IMR-90 (cell line): ENCODE data around the gene ECM1. TPM values are rescaled to one million over a fixed set of nuclear protein-coding genes. Genes with fewer than 3 reads are reported as not detected.

Experiments
- ATAC-seq: fragments of 200-7000 bp; cut with Tn5 transposase; 2 replicates; pipeline ENCODE4 v1.9.1; 2020; ENCODE audit warnings: low read depth, mild to moderate bottlenecking, moderate library complexity
- BruUV-seq: library from RNA; stranded (reverse); fragments of 400-500 nt; replicated peaks from 2 replicates; lab custom pipeline; 2021; lab: Mats Ljungman, UMichigan
- CTCF ChIA-PET: fragments of 300-600 bp; formaldehyde crosslinking; extraction: SDS; loops from one replicate; lab custom pipeline; 2021; ENCODE audit warnings: antibody characterized with exemption; lab: Yijun Ruan, JAX
- POLR2A ChIA-PET: fragments of 300-600 bp; sonication (Branson Sonifier 250); formaldehyde crosslinking; loops from one replicate; lab custom pipeline; 2022; ENCODE audit warnings: antibody characterized with exemption; ENCODE audit not compliant: unreplicated experiment; lab: Charles Lee
- DNase-seq: peaks from one replicate; pipeline ENCODE4 v3.0.0; 2013
- H2AFZ ChIP-seq: replicated peaks from 2 replicates; pipeline ENCODE3; 2013; ENCODE audit warnings: low read length, mild to moderate bottlenecking; ENCODE audit not compliant: poor library complexity
- H2AK5ac ChIP-seq: 2 replicates; pipeline ENCODE4 v1.6.1; 2013; ENCODE audit warnings: low read depth, low read length, inconsistent platforms
- H2AK9ac ChIP-seq: replicated peaks from 2 replicates; pipeline ENCODE3; 2013; ENCODE audit warnings: mild to moderate bottlenecking, low read depth, low read length, moderate library complexity; ENCODE audit not compliant: poor library complexity
- H2BK120ac ChIP-seq: 2 replicates; pipeline ENCODE4 v1.6.1; 2013; ENCODE audit warnings: low read depth, low read length, inconsistent platforms
- H2BK15ac ChIP-seq: 3 replicates; pipeline ENCODE4 v1.6.1; 2013; ENCODE audit warnings: low read depth, low read length, inconsistent platforms
- H2BK20ac ChIP-seq: 2 replicates; pipeline ENCODE4 v1.6.1; 2013; ENCODE audit warnings: low read depth, mild to moderate bottlenecking, inconsistent platforms, low read length, moderate library complexity
- H2BK5ac ChIP-seq: 2 replicates; pipeline ENCODE4 v1.6.1; 2013; ENCODE audit warnings: mild to moderate bottlenecking, low read depth, low read length, inconsistent platforms; ENCODE audit not compliant: poor library complexity, severe bottlenecking
- H3K14ac ChIP-seq: replicated peaks from 2 replicates; pipeline ENCODE4 v1.6.1; 2013; ENCODE audit warnings: low read depth, low read length, inconsistent platforms
- H3K18ac ChIP-seq: 2 replicates; pipeline ENCODE4 v1.6.1; 2013; ENCODE audit warnings: low read depth, low read length, control low read depth
- H3K23ac ChIP-seq: 2 replicates; pipeline ENCODE4 v1.6.1; 2013; ENCODE audit warnings: low read depth, low read length, inconsistent platforms
- H3K27ac ChIP-seq: 2 replicates; pipeline ENCODE4 v1.5.1; 2013; ENCODE audit warnings: mild to moderate bottlenecking, control low read depth, low read length; ENCODE audit not compliant: insufficient read depth
- H3K27me3 ChIP-seq: 2 replicates; pipeline ENCODE4 v1.6.1; 2013; ENCODE audit warnings: low read length; ENCODE audit not compliant: control insufficient read depth, insufficient read depth
- H3K36me3 ChIP-seq: 2 replicates; pipeline ENCODE4 v1.6.1; 2013; ENCODE audit warnings: low read length, mixed read lengths; ENCODE audit not compliant: control insufficient read depth, insufficient read depth
- H3K4ac ChIP-seq: 2 replicates; pipeline ENCODE4 v1.6.1; 2013; ENCODE audit warnings: low read depth, low read length, inconsistent platforms
- H3K4me1 ChIP-seq: 2 replicates; pipeline ENCODE4 v1.6.1; 2013; ENCODE audit warnings: low read length, mixed read lengths; ENCODE audit not compliant: control insufficient read depth, insufficient read depth
- H3K4me2 ChIP-seq: 2 replicates; pipeline ENCODE4 v1.6.1; 2013; ENCODE audit warnings: low read depth, mild to moderate bottlenecking, control low read depth, low read length, moderate library complexity
- H3K4me3 ChIP-seq: 2 replicates; pipeline ENCODE4 v1.5.1; 2013; ENCODE audit warnings: low read depth, mild to moderate bottlenecking, control low read depth, low read length, moderate library complexity; ENCODE audit not compliant: insufficient read depth
- H3K56ac ChIP-seq: 2 replicates; pipeline ENCODE4 v1.6.1; 2013; ENCODE audit warnings: low read length, inconsistent platforms; ENCODE audit not compliant: insufficient read depth; ENCODE audit errors: extremely low read depth
- H3K79me1 ChIP-seq, 2 experiments: 2 replicates each; pipeline ENCODE4 v1.6.1; 2013; ENCODE audit warnings: low read length in 2 of 2, inconsistent platforms in 1 of 2, low read depth in 1 of 2
- H3K9ac ChIP-seq: 2 replicates; pipeline ENCODE4 v1.6.1; 2013; ENCODE audit warnings: low read depth, low read length, control low read depth
- H3K9me1 ChIP-seq: 2 replicates; pipeline ENCODE4 v1.6.1; 2013; ENCODE audit warnings: low read length, inconsistent platforms; ENCODE audit not compliant: insufficient read depth
- H3K9me3 ChIP-seq: 2 replicates; pipeline ENCODE4 v1.6.1; 2013; ENCODE audit warnings: low read length; ENCODE audit not compliant: control insufficient read depth, insufficient read depth
- H4K20me1 ChIP-seq: 2 replicates; pipeline ENCODE4 v1.6.1; 2013; ENCODE audit warnings: low read length, inconsistent platforms; ENCODE audit not compliant: insufficient read depth
- H4K5ac ChIP-seq: 2 replicates; pipeline ENCODE4 v1.6.1; 2013; ENCODE audit warnings: mild to moderate bottlenecking, low read depth, low read length, control low read depth
- H4K8ac ChIP-seq, 2 experiments: 2 replicates each; pipeline ENCODE4 v1.6.1; 2013; ENCODE audit warnings: low read depth in 2 of 2, low read length in 2 of 2, control low read depth in 1 of 2, inconsistent platforms in 1 of 2
- H4K91ac ChIP-seq: 2 replicates; pipeline ENCODE4 v1.6.1; 2013; ENCODE audit warnings: low read depth, low read length, inconsistent platforms; ENCODE audit not compliant: insufficient read depth
- BHLHE40 ChIP-seq: fragments of 150-350 bp; IDR thresholded peaks from 2 replicates; pipeline ENCODE4 v1.6.1; 2016; ENCODE audit warnings: mild to moderate bottlenecking, low read depth, low read length
- CEBPB ChIP-seq: IDR thresholded peaks from 2 replicates; pipeline ENCODE4 v1.6.1; 2012; ENCODE audit warnings: low read depth, low read length, improper control_type of control experiment
- CHD1 ChIP-seq: IDR thresholded peaks from 2 replicates; pipeline ENCODE4 v1.6.1; 2012; ENCODE audit warnings: low read depth, low read length, improper control_type of control experiment
- FOS ChIP-seq: fragments of 150-350 bp; IDR thresholded peaks from 2 replicates; pipeline ENCODE4 v1.6.1; 2016; ENCODE audit warnings: low read depth, low read length
- MAFK ChIP-seq: IDR thresholded peaks from 2 replicates; pipeline ENCODE4 v1.6.1; 2012; ENCODE audit warnings: low read depth, low read length, improper control_type of control experiment
- MAZ ChIP-seq: IDR thresholded peaks from 2 replicates; pipeline ENCODE4 v1.6.1; 2012; ENCODE audit warnings: low read depth, mild to moderate bottlenecking, low read length, improper control_type of control experiment, moderate library complexity, borderline replicate concordance
- MXI1 ChIP-seq: IDR thresholded peaks from 2 replicates; pipeline ENCODE4 v1.6.1; 2012; ENCODE audit warnings: low read depth, mild to moderate bottlenecking, low read length, moderate library complexity, borderline replicate concordance
- NFE2L2 ChIP-seq: fragments of 150-350 bp; IDR thresholded peaks from 2 replicates; pipeline ENCODE4 v1.6.1; 2016; ENCODE audit warnings: low read depth, mild to moderate bottlenecking, low read length
- POLR2A ChIP-seq: IDR thresholded peaks from 2 replicates; pipeline ENCODE4 v1.6.1; 2012; ENCODE audit warnings: mild to moderate bottlenecking, low read depth, low read length
- RAD21 ChIP-seq: IDR thresholded peaks from 2 replicates; pipeline ENCODE4 v1.6.1; 2012; ENCODE audit warnings: low read length, improper control_type of control experiment
- RCOR1 ChIP-seq: IDR thresholded peaks from 2 replicates; pipeline ENCODE4 v1.6.1; 2012; ENCODE audit warnings: mild to moderate bottlenecking, low read length, improper control_type of control experiment; ENCODE audit not compliant: insufficient replicate concordance
- RFX5 ChIP-seq: IDR thresholded peaks from 2 replicates; pipeline ENCODE4 v1.8.0; 2012; ENCODE audit warnings: low read depth, mild to moderate bottlenecking, low read length, moderate library complexity
- SMC3 ChIP-seq: fragments of 150-350 bp; IDR thresholded peaks from 2 replicates; pipeline ENCODE4 v1.6.1; 2016; ENCODE audit warnings: low read depth, mild to moderate bottlenecking, antibody characterized with exemption, low read length, moderate library complexity
- WGBS, 2 experiments: methylation state at CpG; one replicate each; pipeline versions ENCODE4 v1.1.5 to v1.1.7; 2013; ENCODE audit warnings: missing lambda C conversion rate in 2 of 2; ENCODE audit not compliant: insufficient read length in 1 of 2; ENCODE audit errors: extremely low coverage in 2 of 2; 5-methylcytosine and 5-hydroxymethylcytosine counted together
- dilution Hi-C: fragments of 300-500 bp; cut with HindIII; formaldehyde crosslinking; loops from one replicate; pipeline ENCODE4 v1.14.3; 2018; ENCODE audit warnings: low sequenced_read_pairs; ENCODE audit not compliant: unreplicated experiment
- in situ Hi-C: fragments of 300-500 bp; cut with MboI; formaldehyde crosslinking; loops from 3 replicates; pipeline ENCODE4 v1.14.3; 2019; ENCODE audit warnings: low sequenced_read_pairs, inconsistent platforms, mixed read lengths
- intact Hi-C: fragments of 100-400 bp; cut with micrococcal nuclease; formaldehyde crosslinking; loops from 2 replicates; pipeline ENCODE4 v1.10.0; 2022
- polyA plus RNA-seq, 3 experiments: library from polyadenylated mRNA; depleted of rRNA; stranded (reverse); fragments of >200 nt; gene quantifications; 2 replicates each; pipeline ENCODE4 v1.2.3, GENCODE V29; 2012; ENCODE audit warnings: low replicate concordance in 1 of 3
- total RNA-seq: library from RNA; depleted of rRNA; stranded (reverse); fragments of >200 nt; gene quantifications from 2 replicates; pipeline ENCODE4 v1.2.3, GENCODE V29; 2012
- TF ChIP-seq, protein P1 (sequence below): conservative IDR thresholded peaks from 2 replicates; pipeline ENCODE4 v1.5.1; 2012; ENCODE audit warnings: mild to moderate bottlenecking, low read depth, low read length, improper control_type of control experiment
- TF ChIP-seq, protein P2 (sequence below): fragments of 150-350 bp; IDR thresholded peaks from 2 replicates; pipeline ENCODE4 v1.6.1; 2017; ENCODE audit warnings: mild to moderate bottlenecking, antibody characterized with exemption, low read length, low read depth
- TF ChIP-seq, protein P3 (sequence below): fragments of 150-350 bp; IDR thresholded peaks from 2 replicates; pipeline ENCODE4 v1.6.1; 2016; ENCODE audit warnings: low read depth, mild to moderate bottlenecking, low read length, moderate library complexity, borderline replicate concordance

Gene ECM1
- total and polyA plus RNA-seq, 2 of the 4 experiments (the other 2 are of a cell fraction), result 20.1 to 230 TPM

DNA sequence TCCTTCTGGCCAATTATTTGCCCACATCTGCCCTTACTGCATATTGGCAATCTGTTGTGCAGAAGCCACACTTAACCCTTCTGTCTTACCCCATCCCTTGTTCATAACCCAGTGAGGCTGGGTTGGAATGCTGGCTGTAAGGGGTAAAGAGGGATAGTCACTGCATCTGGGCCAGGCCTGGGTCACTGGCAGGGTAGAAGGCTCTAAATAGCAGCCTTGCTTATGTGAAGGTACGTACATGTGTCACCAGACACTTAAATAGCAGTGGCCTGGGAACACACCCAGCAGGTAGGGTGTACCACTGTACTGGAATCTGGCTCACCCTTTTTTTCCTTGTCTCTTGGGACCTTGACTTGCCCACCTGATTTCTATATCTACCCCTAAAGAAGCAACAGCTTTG, 30.6 kb upstream of the ECM1 start:
- intact Hi-C loops, result no loop called here
- H2BK20ac ChIP-seq, result no peak overlapping the region
- dilution Hi-C loops, result no loop called here
- no peaks in the 10 kb centered on the region for H3K9me3 ChIP-seq
- peak overlapping the region in 1 of 2 experiments; percentile 15; a peak in 1 of 4 replicates for H4K8ac ChIP-seq
- no peak overlapping the region for H3K4me3 ChIP-seq
- no TSS peak for BruUV-seq
- POLR2A ChIA-PET, result no interaction called here
- peak; percentile 30 for ATAC-seq
- H2BK15ac ChIP-seq, result no peak overlapping the region
- H3K56ac ChIP-seq, result no peak overlapping the region
- H3K4ac ChIP-seq, result peak overlapping the region; percentile 21; the same call in 1 of the 2 replicates
- peak overlapping the region; percentile 20; the same call in 1 of the 2 replicates for H3K14ac ChIP-seq
- no peak overlapping the region for H3K23ac ChIP-seq
- in situ Hi-C loops, result no loop called here
- H2BK5ac ChIP-seq, result no peak overlapping the region
- WGBS, 2 experiments, result 86% methylated on average over 1 of the region's 1 CpG; no CpG with 5 or more reads in 1 of the 2 experiments
- H3K18ac ChIP-seq, result no peak overlapping the region
- TF ChIP-seq SMC3 (no peak), MXI1 (no peak), CHD1 (no peak), MAZ (no peak), FOS (no peak), RCOR1 (no peak), RFX5 (no peak), POLR2A (no peak), MAFK (no peak), CEBPB (no peak), BHLHE40 (no peak), NFE2L2 (no peak), RAD21 (no peak)
- TF ChIP-seq, protein P1, sequence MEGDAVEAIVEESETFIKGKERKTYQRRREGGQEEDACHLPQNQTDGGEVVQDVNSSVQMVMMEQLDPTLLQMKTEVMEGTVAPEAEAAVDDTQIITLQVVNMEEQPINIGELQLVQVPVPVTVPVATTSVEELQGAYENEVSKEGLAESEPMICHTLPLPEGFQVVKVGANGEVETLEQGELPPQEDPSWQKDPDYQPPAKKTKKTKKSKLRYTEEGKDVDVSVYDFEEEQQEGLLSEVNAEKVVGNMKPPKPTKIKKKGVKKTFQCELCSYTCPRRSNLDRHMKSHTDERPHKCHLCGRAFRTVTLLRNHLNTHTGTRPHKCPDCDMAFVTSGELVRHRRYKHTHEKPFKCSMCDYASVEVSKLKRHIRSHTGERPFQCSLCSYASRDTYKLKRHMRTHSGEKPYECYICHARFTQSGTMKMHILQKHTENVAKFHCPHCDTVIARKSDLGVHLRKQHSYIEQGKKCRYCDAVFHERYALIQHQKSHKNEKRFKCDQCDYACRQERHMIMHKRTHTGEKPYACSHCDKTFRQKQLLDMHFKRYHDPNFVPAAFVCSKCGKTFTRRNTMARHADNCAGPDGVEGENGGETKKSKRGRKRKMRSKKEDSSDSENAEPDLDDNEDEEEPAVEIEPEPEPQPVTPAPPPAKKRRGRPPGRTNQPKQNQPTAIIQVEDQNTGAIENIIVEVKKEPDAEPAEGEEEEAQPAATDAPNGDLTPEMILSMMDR, result no peak
- TF ChIP-seq, protein P2, sequence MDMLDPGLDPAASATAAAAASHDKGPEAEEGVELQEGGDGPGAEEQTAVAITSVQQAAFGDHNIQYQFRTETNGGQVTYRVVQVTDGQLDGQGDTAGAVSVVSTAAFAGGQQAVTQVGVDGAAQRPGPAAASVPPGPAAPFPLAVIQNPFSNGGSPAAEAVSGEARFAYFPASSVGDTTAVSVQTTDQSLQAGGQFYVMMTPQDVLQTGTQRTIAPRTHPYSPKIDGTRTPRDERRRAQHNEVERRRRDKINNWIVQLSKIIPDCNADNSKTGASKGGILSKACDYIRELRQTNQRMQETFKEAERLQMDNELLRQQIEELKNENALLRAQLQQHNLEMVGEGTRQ, result no peak
- TF ChIP-seq, protein P3, sequence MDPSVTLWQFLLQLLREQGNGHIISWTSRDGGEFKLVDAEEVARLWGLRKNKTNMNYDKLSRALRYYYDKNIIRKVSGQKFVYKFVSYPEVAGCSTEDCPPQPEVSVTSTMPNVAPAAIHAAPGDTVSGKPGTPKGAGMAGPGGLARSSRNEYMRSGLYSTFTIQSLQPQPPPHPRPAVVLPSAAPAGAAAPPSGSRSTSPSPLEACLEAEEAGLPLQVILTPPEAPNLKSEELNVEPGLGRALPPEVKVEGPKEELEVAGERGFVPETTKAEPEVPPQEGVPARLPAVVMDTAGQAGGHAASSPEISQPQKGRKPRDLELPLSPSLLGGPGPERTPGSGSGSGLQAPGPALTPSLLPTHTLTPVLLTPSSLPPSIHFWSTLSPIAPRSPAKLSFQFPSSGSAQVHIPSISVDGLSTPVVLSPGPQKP, result no peak
- 0 out of 2 replicates have a peak overlapping the region, but pooled peaks have one; percentile 11 for H2AK5ac ChIP-seq
- no peak overlapping the region for H3K4me2 ChIP-seq
- no peak overlapping the region for H4K91ac ChIP-seq
- H2BK120ac ChIP-seq, result no peak overlapping the region
- peaks cover 3 to 4% of the 10 kb centered on the region in 2 experiments; a peak in 1 of 4 replicates for H3K79me1 ChIP-seq
- CTCF ChIA-PET, result no interaction called here
- no peak overlapping the region for H4K5ac ChIP-seq
- no peak overlapping the region for H2AFZ ChIP-seq
- peaks cover 6% of the 10 kb centered on the region for H3K36me3 ChIP-seq
- H3K9me1 ChIP-seq, result peaks cover 6% of the 10 kb centered on the region
- no peaks in the 10 kb centered on the region for H3K27me3 ChIP-seq
- no peak overlapping the region for H2AK9ac ChIP-seq
- DNase-seq, result no peak
- peaks cover 9% of the 10 kb centered on the region for H3K4me1 ChIP-seq
- no peak overlapping the region for H3K27ac ChIP-seq
- H3K9ac ChIP-seq, result no peak overlapping the region
- no peaks in the 10 kb centered on the region for H4K20me1 ChIP-seq
